Loucy (cell line): ENCODE results near the gene C19orf25.

Source experiments
- H2AFZ ChIP-seq: fragments of 200-600 bp; sonication (generic); 2 replicates; pipeline ENCODE4 v1.6.0; 2016; ENCODE audit warnings: antibody characterized with exemption, mild to moderate bottlenecking, low read length, moderate library complexity
- H3F3A ChIP-seq: fragments of 200-600 bp; 2 replicates; pipeline ENCODE4 v1.6.0; 2016; ENCODE audit warnings: antibody characterized with exemption, low read depth, mild to moderate bottlenecking
- H3K27me3 ChIP-seq: fragments of 200-600 bp; sonication (generic); 2 replicates; pipeline ENCODE4 v1.6.1; 2014; ENCODE audit warnings: low read length, mild to moderate bottlenecking; ENCODE audit not compliant: insufficient read depth, poor library complexity, severe bottlenecking
- H3K36me3 ChIP-seq: fragments of 200-600 bp; sonication (generic); 2 replicates; pipeline ENCODE4 v1.6.1; 2016; ENCODE audit warnings: low read length; ENCODE audit not compliant: insufficient read depth
- H3K4me1 ChIP-seq: fragments of 200-600 bp; sonication (generic); 2 replicates; pipeline ENCODE4 v1.5.1; 2014; ENCODE audit warnings: low read length, mild to moderate bottlenecking; ENCODE audit not compliant: insufficient read depth, poor library complexity, severe bottlenecking
- H3K4me2 ChIP-seq: fragments of 200-600 bp; sonication (generic); 2 replicates; pipeline ENCODE4 v1.6.0; 2014; ENCODE audit warnings: antibody characterized with exemption, low read length, low read depth, mild to moderate bottlenecking; ENCODE audit not compliant: poor library complexity, severe bottlenecking
- H3K4me3 ChIP-seq: fragments of 200-600 bp; sonication (generic); 2 replicates; pipeline ENCODE4 v1.5.1; 2014; ENCODE audit warnings: low read length, mild to moderate bottlenecking, mixed read lengths; ENCODE audit not compliant: poor library complexity, severe bottlenecking
- H3K79me2 ChIP-seq: fragments of 200-600 bp; sonication (generic); 2 replicates; pipeline ENCODE4 v1.6.1; 2014; ENCODE audit warnings: low read length; ENCODE audit not compliant: insufficient read depth
- H3K9ac ChIP-seq: fragments of 200-600 bp; sonication (generic); 2 replicates; pipeline ENCODE4 v1.6.0; 2014; ENCODE audit warnings: mild to moderate bottlenecking, low read depth, low read length, moderate library complexity; ENCODE audit not compliant: poor library complexity, severe bottlenecking
- H3K9me2 ChIP-seq: fragments of 200-600 bp; sonication (generic); replicated peaks from 2 replicates; pipeline ENCODE4 v1.6.1; 2016; ENCODE audit warnings: low read depth, low read length, mixed read lengths
- H3K9me3 ChIP-seq: fragments of 200-600 bp; sonication (generic); 2 replicates; pipeline ENCODE4 v1.6.1; 2014; ENCODE audit warnings: mild to moderate bottlenecking, antibody characterized with exemption, low read length, low read depth; ENCODE audit not compliant: insufficient read depth
- H4K20me1 ChIP-seq: fragments of 200-600 bp; sonication (generic); 2 replicates; pipeline ENCODE4 v1.6.0; 2014; ENCODE audit warnings: antibody characterized with exemption, low read length, mild to moderate bottlenecking; ENCODE audit not compliant: insufficient read depth, poor library complexity, severe bottlenecking
- EZH2phosphoT487 ChIP-seq: fragments of 200-600 bp; IDR thresholded peaks from 2 replicates; pipeline ENCODE4 v1.6.1; 2018; ENCODE audit warnings: antibody characterized with exemption, mild to moderate bottlenecking, moderate library complexity, borderline replicate concordance
- TF ChIP-seq, protein P1 (sequence below): fragments of 200-600 bp; sonication (generic); conservative IDR thresholded peaks from 2 replicates; pipeline ENCODE4 v1.5.1; 2014; ENCODE audit warnings: mild to moderate bottlenecking, antibody characterized with exemption, low read length

The C19orf25 gene

DNA sequence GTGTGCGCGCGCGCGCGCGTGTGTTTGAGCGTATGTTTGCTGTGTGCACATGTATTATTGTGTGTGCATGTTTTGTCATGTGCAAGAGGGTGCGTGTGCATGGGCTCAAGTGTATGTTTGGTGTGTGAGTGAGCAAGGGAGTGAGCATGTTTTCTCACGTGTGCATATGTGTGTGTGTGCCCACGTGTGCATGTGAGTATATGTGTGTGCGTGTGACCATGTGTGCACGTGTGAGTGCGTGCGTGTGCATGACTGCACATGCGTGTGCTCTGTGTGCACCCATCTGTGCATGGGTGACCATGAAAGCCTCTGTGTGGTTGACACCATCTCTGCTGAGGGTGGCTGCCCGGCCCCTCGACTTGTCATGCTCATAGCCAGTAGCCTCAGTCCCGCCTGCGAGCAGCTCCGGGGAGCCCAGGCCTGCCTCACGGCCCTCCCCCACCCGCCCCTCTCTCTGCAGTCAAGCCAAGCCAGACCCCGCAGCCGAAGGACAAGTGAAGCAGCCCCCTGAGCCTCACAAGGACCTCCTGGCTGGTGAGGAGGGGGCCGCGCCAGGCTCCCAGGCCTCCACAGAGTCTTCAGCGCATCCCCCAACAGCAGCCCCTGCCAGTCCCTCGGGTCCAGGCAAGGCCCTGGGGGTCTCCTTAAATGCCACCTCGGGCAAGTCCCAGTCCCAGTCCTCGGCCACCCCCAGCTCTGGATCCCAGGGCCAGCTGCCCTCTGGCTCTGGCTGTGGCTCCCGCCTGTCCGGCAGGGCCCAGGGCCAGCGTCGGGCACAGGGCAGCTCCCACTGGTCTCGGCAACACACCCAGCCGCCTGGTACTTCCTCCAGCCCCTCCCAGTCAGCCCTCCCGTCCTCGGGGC, 17.9 kb upstream of the C19orf25 start:
- no peaks in the 10 kb centered on the region for H3K36me3 ChIP-seq
- H3F3A ChIP-seq, result 0 out of 2 replicates have a peak, but pooled peaks cover 2% of the 10 kb centered on the region
- no peak overlapping the region for H3K4me3 ChIP-seq
- H3K79me2 ChIP-seq, result no peaks in the 10 kb centered on the region
- no peaks in the 10 kb centered on the region for H3K9me2 ChIP-seq
- no peak for TF ChIP-seq EZH2phosphoT487
- TF ChIP-seq, protein P1, sequence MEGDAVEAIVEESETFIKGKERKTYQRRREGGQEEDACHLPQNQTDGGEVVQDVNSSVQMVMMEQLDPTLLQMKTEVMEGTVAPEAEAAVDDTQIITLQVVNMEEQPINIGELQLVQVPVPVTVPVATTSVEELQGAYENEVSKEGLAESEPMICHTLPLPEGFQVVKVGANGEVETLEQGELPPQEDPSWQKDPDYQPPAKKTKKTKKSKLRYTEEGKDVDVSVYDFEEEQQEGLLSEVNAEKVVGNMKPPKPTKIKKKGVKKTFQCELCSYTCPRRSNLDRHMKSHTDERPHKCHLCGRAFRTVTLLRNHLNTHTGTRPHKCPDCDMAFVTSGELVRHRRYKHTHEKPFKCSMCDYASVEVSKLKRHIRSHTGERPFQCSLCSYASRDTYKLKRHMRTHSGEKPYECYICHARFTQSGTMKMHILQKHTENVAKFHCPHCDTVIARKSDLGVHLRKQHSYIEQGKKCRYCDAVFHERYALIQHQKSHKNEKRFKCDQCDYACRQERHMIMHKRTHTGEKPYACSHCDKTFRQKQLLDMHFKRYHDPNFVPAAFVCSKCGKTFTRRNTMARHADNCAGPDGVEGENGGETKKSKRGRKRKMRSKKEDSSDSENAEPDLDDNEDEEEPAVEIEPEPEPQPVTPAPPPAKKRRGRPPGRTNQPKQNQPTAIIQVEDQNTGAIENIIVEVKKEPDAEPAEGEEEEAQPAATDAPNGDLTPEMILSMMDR, result no peak
- no peaks in the 10 kb centered on the region for H4K20me1 ChIP-seq
- H3K9me3 ChIP-seq, result no peaks in the 10 kb centered on the region
- H2AFZ ChIP-seq, result no peak overlapping the region
- H3K4me1 ChIP-seq, result no peaks in the 10 kb centered on the region
- H3K27me3 ChIP-seq, result no peaks in the 10 kb centered on the region
- H3K9ac ChIP-seq, result no peak overlapping the region
- no peak overlapping the region for H3K4me2 ChIP-seq

- no peak for TF ChIP-seq EZH2phosphoT487
- TF ChIP-seq, protein P1, result no peak
These were observed 17.0 kb upstream of the C19orf25 start for GRCh38 chr19:1495799-1496713.

DNA sequence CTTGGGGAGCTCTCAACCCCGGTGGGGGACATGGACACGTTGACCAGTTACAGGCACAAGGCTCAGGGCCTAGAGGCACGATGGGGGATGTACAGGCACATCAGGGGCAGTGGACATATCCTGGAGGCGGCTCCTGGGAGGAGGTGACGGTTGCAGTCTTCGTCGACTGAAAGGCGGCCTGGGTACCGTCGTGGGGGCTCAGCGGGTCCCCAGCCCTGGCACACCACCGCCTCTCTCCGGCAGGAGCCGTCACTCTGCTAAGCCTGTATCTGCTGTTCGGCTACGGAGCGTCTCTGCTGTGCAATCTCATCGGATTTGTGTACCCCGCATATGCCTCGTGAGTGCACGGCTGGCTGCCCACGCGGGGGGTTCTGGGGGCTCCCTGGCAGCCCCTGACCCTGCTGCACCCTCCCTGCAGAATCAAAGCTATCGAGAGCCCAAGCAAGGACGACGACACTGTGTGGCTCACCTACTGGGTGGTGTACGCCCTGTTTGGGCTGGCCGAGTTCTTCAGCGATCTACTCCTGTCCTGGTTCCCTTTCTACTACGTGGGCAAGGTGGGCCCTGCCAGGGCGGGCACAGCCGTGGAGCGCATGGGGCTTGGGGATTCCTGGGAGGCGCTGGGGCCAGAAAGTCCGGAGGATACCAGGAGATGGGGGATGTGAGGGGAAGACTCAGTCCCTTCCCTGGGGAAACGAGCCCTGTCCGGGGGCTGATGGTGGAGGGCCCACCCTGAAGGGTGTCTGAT, 16.2 kb upstream of the C19orf25 start:
- H3K9ac ChIP-seq, result no peak overlapping the region
- no peak overlapping the region for H3K4me2 ChIP-seq
- no peaks in the 10 kb centered on the region for H3K79me2 ChIP-seq
- H3K36me3 ChIP-seq, result no peaks in the 10 kb centered on the region
- no peaks in the 10 kb centered on the region for H3K4me1 ChIP-seq
- H3K9me3 ChIP-seq, result no peaks in the 10 kb centered on the region
- no peaks in the 10 kb centered on the region for H3K9me2 ChIP-seq
- TF ChIP-seq, protein P1, result no peak
- no peak for TF ChIP-seq EZH2phosphoT487
- H2AFZ ChIP-seq, result no peak overlapping the region
- no peaks in the 10 kb centered on the region for H3K27me3 ChIP-seq
- H4K20me1 ChIP-seq, result no peaks in the 10 kb centered on the region
- H3F3A ChIP-seq, result no peaks in the 10 kb centered on the region
- H3K4me3 ChIP-seq, result no peak overlapping the region

More at GRCh38 chr19:1495799-1496713, 17.0 kb upstream of the C19orf25 start:
- Histone ChIP-seq H3K9me3 (no peaks in the 10 kb centered on the region), H2AFZ (no peak overlapping the region), H3K27me3 (no peaks in the 10 kb centered on the region), H4K20me1 (no peaks in the 10 kb centered on the region), H3K9me2 (no peaks in the 10 kb centered on the region), H3F3A (no peaks in the 10 kb centered on the region), H3K4me3 (no peak overlapping the region), H3K4me2 (no peak overlapping the region), H3K9ac (no peak overlapping the region), H3K4me1 (no peaks in the 10 kb centered on the region), H3K79me2 (no peaks in the 10 kb centered on the region), H3K36me3 (no peaks in the 10 kb centered on the region)
